Activated CD4-positive, alpha-beta T cell treated with anti-CD3 and anti-CD28 coated beads for 36 hours (primary cell): ENCODE data around the gene VPS13D. TPM values are rescaled to one million over a fixed set of nuclear protein-coding genes. Genes with fewer than 3 reads are reported as not detected.

Experiments
- ATAC-seq: fragments of 200-7000 bp; cut with Tn5 transposase; one replicate; pipeline ENCODE4 v1.10.0; 2021; ENCODE audit warnings: mild to moderate bottlenecking, moderate library complexity
- CTCF ChIA-PET: fragments of 350-600 bp; sonication (Branson Sonifier 250); formaldehyde crosslinking; loops from one replicate; lab custom pipeline; 2021; ENCODE audit warnings: antibody characterized with exemption; lab: Charles Lee
- POLR2A ChIA-PET: fragments of 350-600 bp; sonication (Branson Sonifier 250); formaldehyde crosslinking; loops from one replicate; lab custom pipeline; 2021; ENCODE audit warnings: antibody characterized with exemption, inconsistent platforms; lab: Charles Lee
- DNase-seq: peaks from one replicate; pipeline ENCODE4 v3.0.0-alpha.2; 2020
- H3K27ac Mint-ChIP-seq: one replicate; pipeline ENCODE4 v1.8.0; 2021; ENCODE audit warnings: mixed read lengths
- H3K27me3 Mint-ChIP-seq: one replicate; pipeline ENCODE4 v1.8.0; 2021; ENCODE audit warnings: mixed read lengths
- H3K36me3 Mint-ChIP-seq: one replicate; pipeline ENCODE4 v1.8.0; 2021; ENCODE audit warnings: low read depth, mixed read lengths
- H3K4me1 Mint-ChIP-seq: one replicate; pipeline ENCODE4 v1.8.0; 2021; ENCODE audit warnings: mixed read lengths
- H3K4me3 Mint-ChIP-seq: one replicate; pipeline ENCODE4 v1.8.0; 2021; ENCODE audit warnings: mild to moderate bottlenecking, moderate library complexity, mixed read lengths
- H3K9me3 Mint-ChIP-seq: one replicate; pipeline ENCODE4 v1.8.0; 2021; ENCODE audit warnings: low read depth, mixed read lengths
- intact Hi-C, 2 experiments: fragments of 100-400 bp; cut with DNase I in 1 of 2; cut with micrococcal nuclease in 1 of 2; formaldehyde crosslinking; loops; one replicate each; pipeline versions ENCODE4 v1.14.2 to v1.15.1; 2022 to 2024; cut with DNase I, micrococcal nuclease
- total RNA-seq, 2 experiments: library from RNA; stranded (reverse); gene quantifications; one replicate each; pipeline ENCODE4 v1.2.3, GENCODE V29; 2021

VPS13D gene
- total RNA-seq, 2 experiments from 2014 or later, result 20.6 to 22.9 TPM

DNA sequence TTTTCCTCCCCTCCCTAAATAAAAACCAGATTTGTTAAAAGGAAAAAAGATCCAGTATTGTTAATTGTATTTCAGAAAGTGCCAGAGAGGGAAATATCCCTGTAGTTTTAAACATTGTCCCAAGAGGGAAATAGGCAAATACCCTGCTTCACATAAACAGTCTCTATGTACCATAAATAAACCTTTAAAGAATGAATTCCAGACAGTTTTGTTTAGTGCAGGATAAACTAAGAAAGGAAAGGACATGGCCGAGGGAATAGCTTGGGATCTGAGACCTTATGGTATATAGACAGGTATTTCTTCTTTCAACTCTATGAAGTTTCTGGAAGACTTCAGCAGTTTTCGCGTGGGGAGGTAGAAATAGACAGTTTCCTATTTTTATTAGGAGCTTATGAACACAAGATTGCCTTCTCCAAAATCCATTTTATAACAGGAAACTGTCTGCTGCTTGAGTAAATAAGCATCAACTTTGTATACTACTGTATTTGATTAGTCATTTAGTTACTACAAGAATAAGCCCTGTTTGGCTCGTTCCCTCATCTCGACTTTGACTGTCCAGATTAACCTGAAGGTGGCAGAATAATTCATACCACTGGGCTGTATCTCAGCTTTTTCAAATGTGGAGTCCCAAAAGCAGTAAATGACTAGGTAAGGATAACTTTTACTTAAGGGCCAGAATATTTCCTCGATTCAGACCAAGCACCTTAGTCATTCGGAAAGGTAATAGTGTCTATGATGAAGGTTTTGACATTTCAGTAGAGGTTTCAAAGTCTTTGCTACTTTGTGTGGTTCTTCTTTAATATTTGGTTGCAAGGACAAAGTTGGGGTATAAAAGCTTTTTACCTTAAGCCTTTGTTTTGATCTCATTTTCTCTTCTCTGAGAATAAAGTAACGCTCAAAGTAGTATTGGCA, 177.5 kb downstream of the VPS13D start:
- CTCF ChIA-PET, result interaction anchor here (0.6 to 2.6 kb wide), 8 partner anchors 12 to 1071 kb away, joined by 3 to 11 read pairs (median 3); no protein-coding TSS in a partner anchor

DNA sequence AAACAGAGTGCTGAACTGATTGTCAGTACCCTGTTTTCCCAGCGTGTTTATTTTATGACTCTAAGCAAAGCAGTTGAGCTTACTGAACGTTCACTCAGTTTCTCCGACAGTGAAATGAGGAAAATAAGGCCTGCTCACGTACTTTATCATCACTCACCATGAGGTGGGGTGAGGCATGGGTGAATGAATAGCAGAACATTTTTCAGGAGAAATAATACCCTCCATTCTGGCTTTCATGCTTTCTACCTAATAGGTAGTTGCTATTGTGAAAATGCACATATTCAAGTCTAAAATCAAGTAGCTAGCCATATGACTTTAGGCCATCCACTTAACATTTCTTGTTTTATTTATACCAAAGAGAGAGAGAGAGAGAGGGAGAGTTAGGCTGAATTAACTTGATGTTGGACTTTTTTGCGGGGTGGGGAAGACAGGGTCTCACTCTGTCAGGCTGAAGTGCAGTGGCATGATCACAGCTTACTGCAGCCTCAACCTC, 178.2 kb downstream of the VPS13D start:
- Mint-ChIP-seq H3K9me3 (peaks cover 9% of the 10 kb centered on the region), H3K27me3 (no peaks in the 10 kb centered on the region), H3K4me3 (no peak overlapping the region), H3K36me3 (peaks cover 55% of the 10 kb centered on the region), H3K27ac (no peak overlapping the region), H3K4me1 (peaks cover 35% of the 10 kb centered on the region)
- ChIA-PET CTCF (interaction anchor here (0.6 to 2.6 kb wide), 9 partner anchors 11 to 1071 kb away, joined by 3 to 11 read pairs (median 3); no protein-coding TSS in a partner anchor), POLR2A (no interaction called here)
- ATAC-seq (no peak), DNase-seq (no peak)
- intact Hi-C loops, result loop anchor here (1.0 to 2.0 kb wide), 3 partner anchors 27 to 212 kb away; partner anchors contain the start of gene DHRS3 (in 1 of the 2)

More for the DNA sequence above, 177.5 kb downstream of the VPS13D start:
- Mint-ChIP-seq H3K4me3 (no peak overlapping the region), H3K4me1 (peaks cover 35% of the 10 kb centered on the region), H3K9me3 (peaks cover 9% of the 10 kb centered on the region), H3K27me3 (no peaks in the 10 kb centered on the region), H3K27ac (no peak overlapping the region), H3K36me3 (peaks cover 50% of the 10 kb centered on the region)
- DNase-seq (peak; percentile 23), ATAC-seq (peak; percentile 78)
- POLR2A ChIA-PET, result no interaction called here
- intact Hi-C loops, result loop anchor here (1.0 to 2.0 kb wide), 3 partner anchors 27 to 213 kb away; partner anchors contain the start of gene DHRS3 (in 1 of the 2)

DNA sequence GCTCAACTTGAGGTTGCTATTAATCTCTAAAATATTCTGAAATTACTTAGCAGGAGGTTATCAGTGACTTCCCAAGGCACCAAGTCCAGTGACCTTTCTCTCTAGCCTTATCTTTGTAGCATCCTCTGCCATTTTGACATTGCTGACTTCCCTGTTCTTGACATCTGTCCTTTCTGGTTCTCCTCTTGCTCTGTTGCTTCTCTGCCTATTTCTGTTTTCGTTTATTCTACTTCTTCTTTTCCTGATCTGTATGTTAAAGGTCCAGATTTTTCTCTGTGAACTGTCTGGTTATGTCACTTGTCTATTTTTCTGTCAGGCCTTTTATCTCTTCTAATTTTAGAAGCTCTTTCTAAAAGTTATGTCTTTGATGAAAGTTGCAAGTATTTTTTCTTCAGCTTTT, 178.8 kb downstream of the VPS13D start:
- no peaks in the 10 kb centered on the region for H3K27me3 Mint-ChIP-seq
- intact Hi-C loops, result no loop called here
- POLR2A ChIA-PET, result no interaction called here
- peaks cover 54% of the 10 kb centered on the region for H3K36me3 Mint-ChIP-seq
- ATAC-seq (no peak), DNase-seq (no peak)
- H3K4me3 Mint-ChIP-seq, result no peak overlapping the region
- peaks cover 36% of the 10 kb centered on the region for H3K4me1 Mint-ChIP-seq
- H3K27ac Mint-ChIP-seq, result no peak overlapping the region
- CTCF ChIA-PET, result interaction anchor here (0.7 to 2.6 kb wide), 6 partner anchors 10 to 212 kb away, joined by 3 to 11 read pairs (median 3); no protein-coding TSS in a partner anchor
- peaks cover 9% of the 10 kb centered on the region for H3K9me3 Mint-ChIP-seq

DNA sequence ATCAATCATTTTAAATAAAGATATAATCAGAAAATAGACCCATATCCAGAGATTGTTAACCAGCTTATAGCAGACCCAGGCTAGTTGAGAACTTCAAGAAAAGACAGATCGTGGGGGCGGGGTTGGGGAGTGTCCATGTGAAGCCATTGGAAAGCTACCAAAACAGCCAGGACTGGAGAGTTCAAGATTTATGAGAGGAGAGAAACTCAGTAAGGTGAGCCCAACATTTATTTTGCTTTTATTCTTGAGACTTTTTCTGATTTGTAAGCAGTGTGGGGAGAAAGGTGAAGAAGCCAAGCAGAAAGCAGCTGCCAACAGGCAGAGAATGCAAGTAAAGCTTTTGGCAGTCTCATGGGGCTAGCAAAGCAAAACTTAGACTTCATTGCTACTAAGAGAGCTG, 179.9 kb downstream of the VPS13D start:
- intact Hi-C loops, result no loop called here
- H3K27ac Mint-ChIP-seq, result no peak overlapping the region
- ATAC-seq, result no peak
- ChIA-PET CTCF (interaction anchor here (1.4 to 2.0 kb wide), 2 partner anchors 13 to 249 kb away, joined by 4 to 5 read pairs; no protein-coding TSS in a partner anchor), POLR2A (no interaction called here)
- H3K9me3 Mint-ChIP-seq, result peaks cover 9% of the 10 kb centered on the region
- peaks cover 40% of the 10 kb centered on the region for H3K4me1 Mint-ChIP-seq
- DNase-seq, result no peak
- no peak overlapping the region for H3K4me3 Mint-ChIP-seq
- peaks cover 47% of the 10 kb centered on the region for H3K36me3 Mint-ChIP-seq
- no peaks in the 10 kb centered on the region for H3K27me3 Mint-ChIP-seq

GRCh38 chr1:12410351-12410750, 180.5 kb downstream of the VPS13D start:
- peaks cover 45% of the 10 kb centered on the region for H3K4me1 Mint-ChIP-seq
- no peak for ATAC-seq
- H3K27me3 Mint-ChIP-seq, result no peaks in the 10 kb centered on the region
- ChIA-PET POLR2A (no interaction called here), CTCF (interaction anchor here (0.7 to 1.4 kb wide), 2 partner anchors 206 to 248 kb away, joined by 3 to 4 read pairs; no protein-coding TSS in a partner anchor)
- H3K9me3 Mint-ChIP-seq, result peaks cover 9% of the 10 kb centered on the region
- intact Hi-C loops, result no loop called here
- H3K36me3 Mint-ChIP-seq, result peaks cover 44% of the 10 kb centered on the region
- DNase-seq, result no peak
- no peak overlapping the region for H3K27ac Mint-ChIP-seq
- no peak overlapping the region for H3K4me3 Mint-ChIP-seq

GRCh38 chr1:12411098-12411497, 181.3 kb downstream of the VPS13D start:
- Mint-ChIP-seq H3K4me1 (peaks cover 47% of the 10 kb centered on the region), H3K36me3 (peaks cover 44% of the 10 kb centered on the region), H3K27me3 (no peaks in the 10 kb centered on the region), H3K27ac (no peak overlapping the region), H3K9me3 (peaks cover 9% of the 10 kb centered on the region), H3K4me3 (no peak overlapping the region)
- CTCF ChIA-PET, result interaction anchor here (0.7 to 1.6 kb wide), 2 partner anchors 9 to 206 kb away, joined by 3 to 4 read pairs; no protein-coding TSS in a partner anchor
- POLR2A ChIA-PET, result no interaction called here
- ATAC-seq (no peak), DNase-seq (no peak)
- intact Hi-C loops, result no loop called here

GRCh38 chr1:12411747-12412146, 181.9 kb downstream of the VPS13D start:
- DNase-seq (no peak), ATAC-seq (no peak)
- CTCF ChIA-PET, result interaction anchor here (1.6 kb wide), 1 partner anchor 10 kb away, joined by 4 read pairs; no protein-coding TSS in a partner anchor
- Mint-ChIP-seq H3K27me3 (no peaks in the 10 kb centered on the region), H3K4me3 (no peak overlapping the region), H3K36me3 (peaks cover 50% of the 10 kb centered on the region), H3K9me3 (peaks cover 9% of the 10 kb centered on the region), H3K4me1 (peaks cover 45% of the 10 kb centered on the region), H3K27ac (no peak overlapping the region)
- POLR2A ChIA-PET, result no interaction called here
- intact Hi-C loops, result no loop called here

DNA sequence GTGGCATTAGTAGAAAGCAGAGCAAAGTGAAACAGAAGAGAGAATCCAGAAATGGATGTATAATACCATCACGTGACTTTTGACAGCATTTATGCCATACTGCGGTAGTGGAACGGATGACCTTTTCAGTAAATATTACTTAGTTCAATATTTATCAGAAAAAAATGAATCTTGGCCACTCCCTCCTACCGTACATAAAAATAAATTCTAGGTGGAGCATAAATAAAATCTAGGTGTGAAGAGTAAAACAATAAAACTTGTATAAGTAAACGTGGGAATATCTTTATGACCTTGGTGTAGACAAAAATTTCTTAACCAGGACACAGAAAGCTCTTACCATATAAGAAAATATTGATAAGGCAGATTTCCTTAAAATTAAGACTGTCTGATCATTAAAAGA, 182.6 kb downstream of the VPS13D start:
- Mint-ChIP-seq H3K27me3 (no peaks in the 10 kb centered on the region), H3K36me3 (peaks cover 54% of the 10 kb centered on the region), H3K4me3 (no peak overlapping the region), H3K4me1 (peaks cover 45% of the 10 kb centered on the region), H3K27ac (no peak overlapping the region), H3K9me3 (peaks cover 9% of the 10 kb centered on the region)
- intact Hi-C loops, result no loop called here
- ATAC-seq (no peak), DNase-seq (no peak)
- ChIA-PET POLR2A (no interaction called here), CTCF (interaction anchor here (1.6 kb wide), 1 partner anchor 10 kb away, joined by 4 read pairs; no protein-coding TSS in a partner anchor)

GRCh38 chr1:12413664-12414410, 184.0 kb downstream of the VPS13D start:
- Mint-ChIP-seq H3K36me3 (peaks cover 61% of the 10 kb centered on the region), H3K27ac (no peak overlapping the region), H3K9me3 (peaks cover 9% of the 10 kb centered on the region), H3K4me3 (no peak overlapping the region), H3K27me3 (no peaks in the 10 kb centered on the region), H3K4me1 (peaks cover 37% of the 10 kb centered on the region)
- POLR2A ChIA-PET, result no interaction called here
- CTCF ChIA-PET, result interaction anchor here (0.8 kb wide), 1 partner anchor 124 kb away, joined by 3 read pairs; no protein-coding TSS in a partner anchor
- DNase-seq (no peak), ATAC-seq (no peak)
- intact Hi-C loops, result loop anchor here (1.0 to 2.0 kb wide), 3 partner anchors 21 to 35 kb away; no protein-coding TSS in a partner anchor

GRCh38 chr1:12414444-12415018, 184.7 kb downstream of the VPS13D start:
- peaks cover 36% of the 10 kb centered on the region for H3K4me1 Mint-ChIP-seq
- ChIA-PET CTCF (interaction anchor here (0.8 to 3.3 kb wide), 2 partner anchors 12 to 123 kb away, joined by 3 to 14 read pairs; no protein-coding TSS in a partner anchor), POLR2A (interaction anchor here (0.6 to 1.4 kb wide), 2 partner anchors 20 to 401 kb away, joined by 4 to 6 read pairs; no protein-coding TSS in a partner anchor)
- no peaks in the 10 kb centered on the region for H3K27me3 Mint-ChIP-seq
- intact Hi-C loops, result loop anchor here (1.0 to 2.0 kb wide), 3 partner anchors 20 to 35 kb away; no protein-coding TSS in a partner anchor
- H3K9me3 Mint-ChIP-seq, result peaks cover 8% of the 10 kb centered on the region
- H3K36me3 Mint-ChIP-seq, result peaks cover 61% of the 10 kb centered on the region
- H3K4me3 Mint-ChIP-seq, result no peak overlapping the region
- DNase-seq, result no peak
- peak overlapping the region; percentile 29 for H3K27ac Mint-ChIP-seq
- peak; percentile 78 for ATAC-seq
